Measurements from ENCODE around the gene PAX1. TPM values are rescaled to one million over a fixed set of nuclear protein-coding genes. Genes with fewer than 3 reads are reported as not detected.

Gene PAX1
- total and polyA plus RNA-seq, 2 of the 13 experiments (the other 11 are each of a cell fraction or from before 2014, with no cell fraction given): not detected

DNA sequence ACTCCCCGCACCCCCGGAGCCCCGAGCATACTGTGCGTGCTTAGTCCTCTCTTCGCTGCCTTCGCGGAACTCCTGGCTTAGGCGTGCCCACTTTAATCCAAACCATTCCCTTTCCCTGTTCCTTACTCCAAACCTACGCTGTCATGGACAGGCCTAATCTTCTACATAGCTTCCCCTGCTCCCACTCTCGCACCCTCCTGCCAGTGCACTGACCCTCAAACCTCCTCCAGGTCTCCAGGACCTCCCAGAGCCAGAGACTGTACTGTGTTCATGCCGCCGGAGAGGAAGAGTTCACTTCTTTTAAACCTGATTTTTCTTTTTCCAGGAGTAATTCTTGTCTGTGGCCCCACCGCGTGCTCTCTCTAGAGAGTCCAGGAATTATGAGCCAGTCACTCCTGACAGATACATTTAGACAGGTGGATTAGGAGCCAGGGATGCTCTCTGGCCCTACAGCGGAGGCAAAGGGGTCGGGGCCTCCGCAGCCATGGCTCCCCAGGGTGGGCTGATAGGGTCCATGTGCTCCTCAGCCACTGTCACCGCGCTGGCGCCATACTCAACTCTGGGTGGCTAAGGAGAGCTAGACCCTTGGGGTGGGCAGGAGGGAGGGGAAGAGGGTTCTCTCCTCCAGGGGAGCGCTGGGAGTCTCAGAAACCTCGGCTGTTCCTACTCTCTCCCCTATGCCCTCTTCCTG lies 1.6 kb upstream of the PAX1 start (continued):
- TF ChIP-seq, protein P1, sequence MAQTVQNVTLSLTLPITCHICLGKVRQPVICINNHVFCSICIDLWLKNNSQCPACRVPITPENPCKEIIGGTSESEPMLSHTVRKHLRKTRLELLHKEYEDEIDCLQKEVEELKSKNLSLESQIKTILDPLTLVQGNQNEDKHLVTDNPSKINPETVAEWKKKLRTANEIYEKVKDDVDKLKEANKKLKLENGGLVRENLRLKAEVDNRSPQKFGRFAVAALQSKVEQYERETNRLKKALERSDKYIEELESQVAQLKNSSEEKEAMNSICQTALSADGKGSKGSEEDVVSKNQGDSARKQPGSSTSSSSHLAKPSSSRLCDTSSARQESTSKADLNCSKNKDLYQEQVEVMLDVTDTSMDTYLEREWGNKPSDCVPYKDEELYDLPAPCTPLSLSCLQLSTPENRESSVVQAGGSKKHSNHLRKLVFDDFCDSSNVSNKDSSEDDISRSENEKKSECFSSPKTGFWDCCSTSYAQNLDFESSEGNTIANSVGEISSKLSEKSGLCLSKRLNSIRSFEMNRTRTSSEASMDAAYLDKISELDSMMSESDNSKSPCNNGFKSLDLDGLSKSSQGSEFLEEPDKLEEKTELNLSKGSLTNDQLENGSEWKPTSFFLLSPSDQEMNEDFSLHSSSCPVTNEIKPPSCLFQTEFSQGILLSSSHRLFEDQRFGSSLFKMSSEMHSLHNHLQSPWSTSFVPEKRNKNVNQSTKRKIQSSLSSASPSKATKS (CRISPR knock-in tag; IDR thresholded peaks at IDR 0.05): no peak

- BruUV-seq (replicated peaks): no TSS peak
- FAIRE-seq (no peak), ATAC-seq (peak; percentile 20), DNase-seq (ENCODE audit: low spot score) (no peak)
- no peaks in the 10 kb centered on the region; the same call in 1 of the 2 replicates for H4K20me1 ChIP-seq (ENCODE audit: insufficient read depth, low read length)
- TF ChIP-seq, protein P2, sequence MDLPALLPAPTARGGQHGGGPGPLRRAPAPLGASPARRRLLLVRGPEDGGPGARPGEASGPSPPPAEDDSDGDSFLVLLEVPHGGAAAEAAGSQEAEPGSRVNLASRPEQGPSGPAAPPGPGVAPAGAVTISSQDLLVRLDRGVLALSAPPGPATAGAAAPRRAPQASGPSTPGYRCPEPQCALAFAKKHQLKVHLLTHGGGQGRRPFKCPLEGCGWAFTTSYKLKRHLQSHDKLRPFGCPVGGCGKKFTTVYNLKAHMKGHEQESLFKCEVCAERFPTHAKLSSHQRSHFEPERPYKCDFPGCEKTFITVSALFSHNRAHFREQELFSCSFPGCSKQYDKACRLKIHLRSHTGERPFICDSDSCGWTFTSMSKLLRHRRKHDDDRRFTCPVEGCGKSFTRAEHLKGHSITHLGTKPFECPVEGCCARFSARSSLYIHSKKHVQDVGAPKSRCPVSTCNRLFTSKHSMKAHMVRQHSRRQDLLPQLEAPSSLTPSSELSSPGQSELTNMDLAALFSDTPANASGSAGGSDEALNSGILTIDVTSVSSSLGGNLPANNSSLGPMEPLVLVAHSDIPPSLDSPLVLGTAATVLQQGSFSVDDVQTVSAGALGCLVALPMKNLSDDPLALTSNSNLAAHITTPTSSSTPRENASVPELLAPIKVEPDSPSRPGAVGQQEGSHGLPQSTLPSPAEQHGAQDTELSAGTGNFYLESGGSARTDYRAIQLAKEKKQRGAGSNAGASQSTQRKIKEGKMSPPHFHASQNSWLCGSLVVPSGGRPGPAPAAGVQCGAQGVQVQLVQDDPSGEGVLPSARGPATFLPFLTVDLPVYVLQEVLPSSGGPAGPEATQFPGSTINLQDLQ (CRISPR knock-in tag; IDR thresholded peaks at IDR 0.05): no peak
- TF ChIP-seq ZNF496 (CRISPR knock-in tag; IDR thresholded peaks at IDR 0.05; ENCODE audit: insufficient replicate concordance): no peak
- TF ChIP-seq ZNF34 (CRISPR knock-in tag; IDR thresholded peaks at IDR 0.05; ENCODE audit: borderline replicate concordance): no peak
- TF ChIP-seq TRAFD1 (CRISPR knock-in tag; IDR thresholded peaks at IDR 0.05; ENCODE audit: borderline replicate concordance): no peak
- TF ChIP-seq, protein P3, sequence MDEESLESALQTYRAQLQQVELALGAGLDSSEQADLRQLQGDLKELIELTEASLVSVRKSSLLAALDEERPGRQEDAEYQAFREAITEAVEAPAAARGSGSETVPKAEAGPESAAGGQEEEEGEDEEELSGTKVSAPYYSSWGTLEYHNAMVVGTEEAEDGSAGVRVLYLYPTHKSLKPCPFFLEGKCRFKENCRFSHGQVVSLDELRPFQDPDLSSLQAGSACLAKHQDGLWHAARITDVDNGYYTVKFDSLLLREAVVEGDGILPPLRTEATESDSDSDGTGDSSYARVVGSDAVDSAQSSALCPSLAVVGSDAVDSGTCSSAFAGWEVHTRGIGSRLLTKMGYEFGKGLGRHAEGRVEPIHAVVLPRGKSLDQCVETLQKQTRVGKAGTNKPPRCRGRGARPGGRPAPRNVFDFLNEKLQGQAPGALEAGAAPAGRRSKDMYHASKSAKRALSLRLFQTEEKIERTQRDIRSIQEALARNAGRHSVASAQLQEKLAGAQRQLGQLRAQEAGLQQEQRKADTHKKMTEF (CRISPR knock-in tag; IDR thresholded peaks at IDR 0.05): no peak
- TF ChIP-seq RARG (CRISPR knock-in tag; IDR thresholded peaks at IDR 0.05; ENCODE audit: low read depth): no peak
- no peak for TF ChIP-seq CBFB (CRISPR knock-in tag; IDR thresholded peaks at IDR 0.05)
- H3K36me3 ChIP-seq (replicated peaks in 1 of 2; ENCODE audit: control insufficient read depth in 1 of 2, insufficient read depth in 2 of 2, low read length in 2 of 2): no peaks in the 10 kb centered on the region
- no peaks in the 10 kb centered on the region for H3K9me3 ChIP-seq (ENCODE audit: low read length)
- H2AFZ ChIP-seq (ENCODE audit: low read length): no peak overlapping the region
- CTCF ChIA-PET (ENCODE audit: low intra/inter-chr PET ratio, low total read pairs): no interaction called here
- intact Hi-C loops (cut with micrococcal nuclease; ENCODE audit: unreplicated experiment): no loop called here
- H3K9ac ChIP-seq (ENCODE audit: insufficient read depth, low read depth, low read length): no peak overlapping the region
- H3K27me3 ChIP-seq (ENCODE audit: control insufficient read depth in 1 of 2, insufficient read depth in 2 of 2, low read length in 2 of 2): peaks cover 32 to 91% of the 10 kb centered on the region in 2 experiments
- H3K4me2 ChIP-seq (ENCODE audit: low read depth, low read length): no peak overlapping the region
- in situ Hi-C loops (cut with HindIII; ENCODE audit: extremely low pct_ligation_motif_present, low pct_unique_long_range_greater_than_20kb): loop anchor here (10.0 kb wide), 2 partner anchors 400 to 540 kb away; no protein-coding TSS in a partner anchor
- H3K27ac ChIP-seq (ENCODE audit: extremely low read length, insufficient read depth, low read length): no peak overlapping the region
- no peak overlapping the region for H3K4me3 ChIP-seq (replicated peaks in 1 of 3; ENCODE audit: insufficient read depth in 1 of 3, low read depth in 2 of 3, low read length in 3 of 3)
- POLR2A ChIA-PET: no interaction called here
- no peaks in the 10 kb centered on the region for H3K79me2 ChIP-seq (ENCODE audit: insufficient read depth, low read length)
- WGBS (ENCODE audit: low lambda C conversion rate): 4% methylated on average over 31 of the region's 31 CpGs
- H3K4me1 ChIP-seq (ENCODE audit: insufficient read depth, low read length): no peaks in the 10 kb centered on the region
These were observed 767 bp upstream of the PAX1 start for GRCh38 chr20:21704408-21705385.

Data from HepG2 (cell line).